K562 (cell line): Measurements from ENCODE around the gene KANK2. TPM values are rescaled to one million over a fixed set of nuclear protein-coding genes. Genes with fewer than 3 reads are reported as not detected.

Experiments used
- CTCF ChIP-seq, 3 experiments: IDR thresholded peaks in 2 of 3; conservative IDR thresholded peaks in 1 of 3; 2 replicates each; pipeline ENCODE4 v1.5.1; 2011 to 2012; ENCODE audit warnings: low read length in 3 of 3, mild to moderate bottlenecking in 3 of 3, control low read depth in 2 of 3, improper control_type of control experiment in 1 of 3, inconsistent platforms in 1 of 3, low read depth in 1 of 3, mixed read lengths in 1 of 3, moderate library complexity in 1 of 3; ENCODE audit not compliant: insufficient read depth in 2 of 3
- E2F5 ChIP-seq: sonication (generic); formaldehyde crosslinking; IDR thresholded peaks from 2 replicates; pipeline ENCODE4 v1.8.0; 2022; ENCODE audit warnings: mild to moderate bottlenecking, missing genetic modification reagents
- ERF ChIP-seq: fragments of 450-650 bp; formaldehyde crosslinking; IDR thresholded peaks from 2 replicates; pipeline ENCODE4 v1.4.0; 2020; ENCODE audit warnings: mild to moderate bottlenecking, mixed read lengths
- GATA2 ChIP-seq: sonication (generic); formaldehyde crosslinking; IDR thresholded peaks from 2 replicates; pipeline ENCODE4 v1.4.0; 2020; ENCODE audit warnings: mild to moderate bottlenecking, missing genetic modification reagents
- HMGN3 ChIP-seq: IDR thresholded peaks from 2 replicates; pipeline ENCODE4 v1.6.1; 2011; ENCODE audit warnings: borderline replicate concordance, low read depth, mild to moderate bottlenecking, mixed read lengths, low read length; ENCODE audit not compliant: insufficient read length; ENCODE audit errors: extremely low read depth
- HNRNPL ChIP-seq: fragments of 200-400 bp; formaldehyde crosslinking; IDR thresholded peaks from 2 replicates; pipeline ENCODE4 v1.6.1; 2017; ENCODE audit warnings: low read depth, mild to moderate bottlenecking, low read length
- HOXB6 ChIP-seq: fragments of 250-450 bp; sonication (Bioruptor Pico); IDR thresholded peaks from 2 replicates; pipeline ENCODE4 v1.5.1; 2022; ENCODE audit warnings: mild to moderate bottlenecking, borderline replicate concordance
- IRF2 ChIP-seq: sonication (generic); formaldehyde crosslinking; IDR thresholded peaks from 2 replicates; pipeline ENCODE4 v1.8.1; 2022; ENCODE audit warnings: mild to moderate bottlenecking, missing genetic modification reagents
- MEF2A ChIP-seq: IDR thresholded peaks from 2 replicates; pipeline ENCODE4 v1.6.1; 2011; ENCODE audit warnings: low read depth, mild to moderate bottlenecking, low read length, moderate library complexity; ENCODE audit not compliant: control insufficient read depth
- NCOA2 ChIP-seq, 2 experiments: fragments of 450-650 bp; IDR thresholded peaks; 2 replicates each; pipeline ENCODE4 v1.6.1; 2018; ENCODE audit warnings: mild to moderate bottlenecking in 2 of 2, moderate library complexity in 1 of 2; ENCODE audit not compliant: partially characterized antibody in 2 of 2
- NONO ChIP-seq, 2 experiments: fragments of 200-400 bp in 1 of 2; fragments of 450-650 bp in 1 of 2; formaldehyde crosslinking in 1 of 2; IDR thresholded peaks; 2 replicates each; pipeline ENCODE4 v1.6.1; 2017; ENCODE audit warnings: low read depth in 2 of 2, mild to moderate bottlenecking in 2 of 2, moderate library complexity in 2 of 2, low read length in 1 of 2
- NR2C2 ChIP-seq, 2 experiments: fragments of 200-800 bp in 1 of 2; sonication (Bioruptor generic) in 1 of 2; sonication (generic) in 1 of 2; formaldehyde crosslinking in 1 of 2; IDR thresholded peaks; 2 replicates each; pipeline versions ENCODE4 v1.6.1 to v1.8.0; 2016 to 2022; ENCODE audit warnings: mild to moderate bottlenecking in 1 of 2, missing compliant biosample characterization in 1 of 2, missing genetic modification characterization in 1 of 2, missing genetic modification reagents in 1 of 2
- POLR2G ChIP-seq: fragments of 200-400 bp; formaldehyde crosslinking; IDR thresholded peaks from 2 replicates; pipeline ENCODE4 v1.6.1; 2017; ENCODE audit warnings: low read depth, mild to moderate bottlenecking, antibody characterized with exemption, low read length, moderate library complexity
- PREB ChIP-seq: sonication (generic); formaldehyde crosslinking; IDR thresholded peaks from 2 replicates; pipeline ENCODE4 v1.8.1; 2023; ENCODE audit warnings: mild to moderate bottlenecking, missing genetic modification reagents
- SPI1 ChIP-seq: IDR thresholded peaks from 2 replicates; pipeline ENCODE4 v1.6.1; 2011; ENCODE audit warnings: low read depth, low read length, control low read depth, borderline replicate concordance
- TAL1 ChIP-seq: fragments of 450-650 bp; IDR thresholded peaks from 2 replicates; pipeline ENCODE4 v1.6.1; 2016; ENCODE audit warnings: mild to moderate bottlenecking
- THAP12 ChIP-seq: fragments of 250-450 bp; sonication (Bioruptor Pico); IDR thresholded peaks from 2 replicates; pipeline ENCODE4 v1.9.0; 2021; ENCODE audit warnings: mild to moderate bottlenecking, inconsistent platforms
- YBX1 ChIP-seq: fragments of 450-650 bp; IDR thresholded peaks from 2 replicates; pipeline ENCODE4 v1.7.1; 2016; ENCODE audit warnings: mild to moderate bottlenecking
- ZC3H4 ChIP-seq: sonication (generic); formaldehyde crosslinking; IDR thresholded peaks from 2 replicates; pipeline ENCODE4 v1.9.0; 2021; ENCODE audit warnings: missing genetic modification reagents, borderline replicate concordance
- ZFX ChIP-seq: sonication (generic); formaldehyde crosslinking; IDR thresholded peaks from 2 replicates; pipeline ENCODE4 v1.8.0; 2022; ENCODE audit warnings: mild to moderate bottlenecking, missing genetic modification reagents, moderate library complexity
- ZNF263 ChIP-seq: sonication (generic); formaldehyde crosslinking; IDR thresholded peaks from 2 replicates; pipeline ENCODE4 v1.8.0; 2022; ENCODE audit warnings: mild to moderate bottlenecking, missing genetic modification reagents, borderline replicate concordance
- ZNF785 ChIP-seq: fragments of 250-450 bp; sonication (Bioruptor Pico); IDR thresholded peaks from 2 replicates; pipeline ENCODE4 v1.4.0; 2020; ENCODE audit warnings: mild to moderate bottlenecking
- polyA plus RNA-seq, 8 experiments: library from polyadenylated mRNA; depleted of rRNA in 4 of 8; stranded (reverse) in 5 of 8; unstranded in 3 of 8; fragments of >200 nt; fragmentation: Nextera tagmentation in 2 of 8; fragmentation: Illumina TruSeq in 1 of 8; extraction: Ambion mirVana in 2 of 8; extraction: Trizol in 1 of 8; gene quantifications; 2 replicates each; pipeline versions ENCODE4 v1.2.1 to v1.2.3, GENCODE V29; 2011 to 2014; ENCODE audit warnings: inconsistent platforms in 1 of 8, missing spikeins in 1 of 8
- total RNA-seq, 7 experiments: library from RNA; depleted of rRNA in 6 of 7; stranded (reverse); fragments of >200 nt in 6 of 7; fragmentation: Illumina TruSeq in 2 of 7; extraction: Trizol in 2 of 7; gene quantifications; 2 replicates each; pipeline versions ENCODE4 v1.2.1 to v1.2.3, GENCODE V29; 2011 to 2021; ENCODE audit warnings: low replicate concordance in 1 of 7

Gene KANK2
- total and polyA plus RNA-seq, 9 of the 15 experiments (the other 6 are each of a cell fraction or from before 2014, with no cell fraction given): 4.4 to 47.8 (median 21.3) TPM

- no peak for TF ChIP-seq GATA2 (CRISPR knock-in tag)
- TF ChIP-seq E2F5 (CRISPR knock-in tag): no peak
- TF ChIP-seq NONO (IDR thresholded peaks at IDR 0.05; ENCODE audit: low read depth in 2 of 2, low read length in 1 of 2): no peak
- peak; percentile 33; the same call in 1 of the 2 replicates for TF ChIP-seq SPI1
- TF ChIP-seq ZC3H4 (CRISPR knock-in tag): no peak
- no peak for TF ChIP-seq MEF2A
- no peak for TF ChIP-seq HOXB6 (CRISPR knock-in tag)
- TF ChIP-seq THAP12 (CRISPR knock-in tag): 0 out of 2 replicates have a peak, but pooled peaks have one; percentile 19
- TF ChIP-seq ZFX: no peak
- no peak for TF ChIP-seq PREB (CRISPR knock-in tag)
- peak; percentile 49; the same call in 1 of the 2 replicates for TF ChIP-seq ZNF263 (CRISPR knock-in tag)
- TF ChIP-seq ERF: no peak
- TF ChIP-seq NCOA2 (IDR thresholded peaks at IDR 0.05; ENCODE audit: partially characterized antibody in 2 of 2): no peak
- TF ChIP-seq CTCF (IDR thresholded peaks at IDR 0.05 in 2 of 3, conservative IDR thresholded peaks at IDR 0.05 in 1 of 3; ENCODE audit: insufficient read depth in 2 of 3, low read depth in 1 of 3, low read length in 3 of 3): peak; percentile 72 to 86 (median 82)
- TF ChIP-seq NR2C2 (CRISPR knock-in tag; IDR thresholded peaks at IDR 0.05): no peak
- no peak for TF ChIP-seq NR2C2 (tag; IDR thresholded peaks at IDR 0.05)
- TF ChIP-seq IRF2 (CRISPR knock-in tag): no peak
- no peak for TF ChIP-seq TAL1
- TF ChIP-seq HNRNPL: no peak
- no peak for TF ChIP-seq ZNF785
- TF ChIP-seq HMGN3: no peak
- TF ChIP-seq YBX1: no peak
- peak; percentile 65 for TF ChIP-seq POLR2G
Measured at GRCh38 chr19:11130824-11131455, 66.4 kb downstream of the KANK2 start (continued).
